Body of pancreas (tissue), 4 donors: ENCODE measurements around the gene NPY. TPM values are rescaled to one million over a fixed set of nuclear protein-coding genes. Genes with fewer than 3 reads are reported as not detected.

Source experiments
- ATAC-seq: fragments of 150-250 bp; one replicate; pipeline ENCODE4 v1.9.1; 2016
- DNase-seq, 4 donors: peaks; one replicate each; pipeline ENCODE4 v3.0.0-alpha.2; 2019
- H3K27ac ChIP-seq, 4 donors: fragments of 200-600 bp; sonication (generic); 1 replicate in 3 of 4; 2 replicates in 1 of 4; pipeline versions ENCODE4 v1.5.1 to v1.6.1; 2016 to 2019; ENCODE audit warnings: mild to moderate bottlenecking in 1 of 4, mixed read lengths in 1 of 4, moderate library complexity in 1 of 4
- H3K27me3 ChIP-seq, 2 donors: fragments of 200-600 bp; sonication (generic); one replicate each; pipeline ENCODE4 v1.6.0; 2016; ENCODE audit warnings: mild to moderate bottlenecking in 1 of 2
- H3K36me3 ChIP-seq, 2 donors: fragments of 200-600 bp; sonication (generic); replicated peaks in 1 of 2; 2 replicates each; pipeline ENCODE4 v1.5.1; 2016; ENCODE audit warnings: low read depth in 2 of 2; ENCODE audit not compliant: insufficient read depth in 1 of 2
- H3K4me1 ChIP-seq: fragments of 200-600 bp; sonication (generic); one replicate; pipeline ENCODE4 v1.6.0; 2016
- H3K4me3 ChIP-seq, 2 donors: fragments of 200-600 bp; sonication (generic); 1 replicate in 1 of 2; 2 replicates in 1 of 2; pipeline ENCODE4 v1.5.1; 2016 to 2019
- H3K9me3 ChIP-seq, 3 donors: fragments of 200-600 bp; sonication (generic); 1 replicate in 2 of 3; 2 replicates in 1 of 3; pipeline ENCODE4 v1.5.1; 2016
- POLR2A ChIP-seq, 3 donors: fragments of 450-650 bp; IDR thresholded peaks; one replicate each; pipeline ENCODE4 v1.6.1; 2016; ENCODE audit warnings: antibody characterized with exemption in 3 of 3, mild to moderate bottlenecking in 2 of 3
- WGBS, 2 donors: methylation state at CpG; one replicate each; pipeline ENCODE4 v1.1.5; 2017; 5-methylcytosine and 5-hydroxymethylcytosine counted together
- intact Hi-C: fragments of 100-400 bp; cut with DNase I; formaldehyde crosslinking; loops from one replicate; pipeline ENCODE4 v1.15.1; 2023
- total RNA-seq, 2 donors: library from RNA; depleted of rRNA; stranded (reverse); fragments of >200 nt; gene quantifications; one replicate each; pipeline ENCODE4 v1.1.0, GENCODE V29; 2016
- TF ChIP-seq, protein P1 (sequence below), 7 experiments: fragments of 450-650 bp in 4 of 7; fragments of 200-600 bp in 3 of 7; sonication (generic) in 3 of 7; IDR thresholded peaks; one replicate each; pipeline ENCODE4 v1.5.1; 2016 to 2019; ENCODE audit warnings: antibody characterized with exemption in 7 of 7

NPY gene
- total RNA-seq, 2 donors from 2014 or later = 6.3 to 8.6 TPM

DNA sequence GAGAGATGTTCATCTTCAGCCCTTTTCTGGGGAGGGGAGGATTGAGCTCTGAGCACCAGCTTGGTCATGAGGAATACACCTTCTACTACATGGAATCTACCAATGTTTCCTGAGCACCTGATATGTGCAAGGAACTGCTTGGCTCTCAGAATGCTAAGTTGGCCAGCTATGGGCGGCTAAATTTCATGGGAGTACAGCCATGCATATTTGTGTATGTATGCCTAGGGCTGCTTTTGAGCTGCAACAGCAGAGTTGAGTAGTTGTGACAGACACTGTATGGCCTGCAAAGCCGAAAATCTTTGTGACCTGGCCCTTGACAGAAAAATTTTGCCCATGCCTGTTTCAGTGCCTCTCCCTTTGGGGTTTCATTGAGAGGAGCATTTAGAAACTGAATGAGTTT lies 44.9 kb downstream of the NPY start:
- Histone ChIP-seq H3K4me1 (no peaks in the 10 kb centered on the region), H3K27ac (no peak overlapping the region), H3K36me3 (no peaks in the 10 kb centered on the region), H3K4me3 (no peak overlapping the region), H3K27me3 (no peaks in the 10 kb centered on the region), H3K9me3 (peaks cover 0 to 6% (median 0%) of the 10 kb centered on the region in 3 donors)
- DNase-seq (no peak), ATAC-seq (no peak)
- TF ChIP-seq POLR2A (IDR thresholded peaks at IDR 0.05) = no peak
- TF ChIP-seq, protein P1, sequence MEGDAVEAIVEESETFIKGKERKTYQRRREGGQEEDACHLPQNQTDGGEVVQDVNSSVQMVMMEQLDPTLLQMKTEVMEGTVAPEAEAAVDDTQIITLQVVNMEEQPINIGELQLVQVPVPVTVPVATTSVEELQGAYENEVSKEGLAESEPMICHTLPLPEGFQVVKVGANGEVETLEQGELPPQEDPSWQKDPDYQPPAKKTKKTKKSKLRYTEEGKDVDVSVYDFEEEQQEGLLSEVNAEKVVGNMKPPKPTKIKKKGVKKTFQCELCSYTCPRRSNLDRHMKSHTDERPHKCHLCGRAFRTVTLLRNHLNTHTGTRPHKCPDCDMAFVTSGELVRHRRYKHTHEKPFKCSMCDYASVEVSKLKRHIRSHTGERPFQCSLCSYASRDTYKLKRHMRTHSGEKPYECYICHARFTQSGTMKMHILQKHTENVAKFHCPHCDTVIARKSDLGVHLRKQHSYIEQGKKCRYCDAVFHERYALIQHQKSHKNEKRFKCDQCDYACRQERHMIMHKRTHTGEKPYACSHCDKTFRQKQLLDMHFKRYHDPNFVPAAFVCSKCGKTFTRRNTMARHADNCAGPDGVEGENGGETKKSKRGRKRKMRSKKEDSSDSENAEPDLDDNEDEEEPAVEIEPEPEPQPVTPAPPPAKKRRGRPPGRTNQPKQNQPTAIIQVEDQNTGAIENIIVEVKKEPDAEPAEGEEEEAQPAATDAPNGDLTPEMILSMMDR (IDR thresholded peaks at IDR 0.05) = no peak
- WGBS, 2 donors = 67 to 77% methylated on average over 2 of the region's 2 CpGs
- intact Hi-C loops = no loop called here

DNA sequence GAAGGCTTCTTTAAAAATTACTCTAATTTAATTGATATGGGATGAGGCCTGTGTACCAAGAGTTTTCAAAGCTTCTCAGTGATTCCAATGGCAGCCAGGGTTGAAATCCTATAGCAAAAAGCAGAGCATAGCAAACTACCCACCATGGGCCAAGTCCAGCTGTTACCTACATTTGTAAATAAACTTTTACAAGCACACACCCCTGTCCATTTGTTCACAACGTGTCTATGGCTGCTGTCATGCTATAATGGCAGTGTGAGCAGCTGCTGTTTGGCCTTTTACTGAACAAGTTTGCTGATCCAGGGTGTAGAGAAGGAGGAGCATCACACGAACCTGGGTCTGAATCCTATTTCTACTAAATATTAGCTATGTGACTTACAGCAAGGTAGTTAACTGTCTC lies 50.0 kb downstream of the NPY start:
- 39 to 43% methylated on average over 2 of the region's 2 CpGs for WGBS, 2 donors
- Histone ChIP-seq H3K36me3 (no peaks in the 10 kb centered on the region), H3K4me1 (no peaks in the 10 kb centered on the region), H3K27me3 (no peaks in the 10 kb centered on the region), H3K9me3 (peaks cover 0 to 6% (median 0%) of the 10 kb centered on the region in 3 donors), H3K27ac (no peak overlapping the region), H3K4me3 (no peak overlapping the region)
- TF ChIP-seq POLR2A (IDR thresholded peaks at IDR 0.05) = no peak
- TF ChIP-seq, protein P1 (IDR thresholded peaks at IDR 0.05) = no peak
- DNase-seq = no peak
- ATAC-seq = no peak
- intact Hi-C loops = no loop called here

DNA sequence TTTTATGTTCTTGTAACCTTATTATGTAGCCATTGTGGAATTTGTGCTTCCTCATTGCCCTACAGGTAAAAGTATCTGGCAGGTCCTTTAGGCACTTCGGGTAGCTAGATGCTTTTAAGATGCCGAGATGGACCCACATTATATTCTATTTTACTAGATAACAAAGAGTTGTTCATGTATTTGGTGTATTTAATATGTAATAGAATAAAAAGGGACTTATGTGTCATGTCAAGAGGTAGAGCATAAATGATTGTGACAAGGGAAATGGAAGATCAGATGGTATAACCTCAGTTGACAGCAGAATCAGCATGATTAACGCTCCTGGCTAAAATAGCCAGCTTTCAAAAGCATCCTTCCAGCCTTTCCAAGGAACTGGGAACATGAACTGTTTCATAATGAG lies 50.6 kb downstream of the NPY start:
- peaks cover 0 to 6% (median 0%) of the 10 kb centered on the region in 3 donors for H3K9me3 ChIP-seq
- TF ChIP-seq, protein P1 (IDR thresholded peaks at IDR 0.05) = no peak
- no peak for TF ChIP-seq POLR2A (IDR thresholded peaks at IDR 0.05)
- ATAC-seq (no peak), DNase-seq (no peak)
- no peak overlapping the region for H3K27ac ChIP-seq
- WGBS, 2 donors = 73 to 75% methylated on average over 3 of the region's 3 CpGs
- H3K27me3 ChIP-seq = no peaks in the 10 kb centered on the region
- intact Hi-C loops = no loop called here
- no peaks in the 10 kb centered on the region for H3K4me1 ChIP-seq
- H3K36me3 ChIP-seq = no peaks in the 10 kb centered on the region
- H3K4me3 ChIP-seq = no peak overlapping the region

DNA sequence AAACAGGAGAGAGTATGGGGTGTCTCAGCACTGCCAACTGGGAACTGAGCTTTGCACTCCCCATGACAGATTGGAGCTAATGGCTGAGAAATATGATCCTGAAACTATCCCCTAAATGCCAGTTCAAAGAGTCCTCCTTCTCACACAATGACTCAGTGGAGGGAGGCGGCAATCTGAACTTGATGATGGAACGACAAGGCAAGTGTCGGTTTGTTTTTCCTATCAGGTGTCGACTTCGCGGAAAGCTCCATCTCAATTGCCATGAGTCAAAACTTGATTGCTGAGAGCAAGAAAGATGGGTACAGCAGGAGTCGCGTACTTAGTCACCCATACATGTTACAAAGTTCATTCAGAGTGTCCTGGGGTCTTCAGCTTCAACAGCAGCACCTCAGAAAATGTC lies 52.5 kb downstream of the NPY start:
- no peak for ATAC-seq
- Histone ChIP-seq H3K4me1 (no peaks in the 10 kb centered on the region), H3K9me3 (peaks cover 0 to 6% (median 0%) of the 10 kb centered on the region in 3 donors), H3K4me3 (no peak overlapping the region), H3K27ac (no peak overlapping the region), H3K27me3 (no peaks in the 10 kb centered on the region), H3K36me3 (no peaks in the 10 kb centered on the region)
- TF ChIP-seq POLR2A (IDR thresholded peaks at IDR 0.05) = no peak
- TF ChIP-seq, protein P1 (IDR thresholded peaks at IDR 0.05) = no peak
- 24 to 25% methylated on average over 8 of the region's 8 CpGs for WGBS, 2 donors
- intact Hi-C loops = no loop called here
- DNase-seq = no peak

DNA sequence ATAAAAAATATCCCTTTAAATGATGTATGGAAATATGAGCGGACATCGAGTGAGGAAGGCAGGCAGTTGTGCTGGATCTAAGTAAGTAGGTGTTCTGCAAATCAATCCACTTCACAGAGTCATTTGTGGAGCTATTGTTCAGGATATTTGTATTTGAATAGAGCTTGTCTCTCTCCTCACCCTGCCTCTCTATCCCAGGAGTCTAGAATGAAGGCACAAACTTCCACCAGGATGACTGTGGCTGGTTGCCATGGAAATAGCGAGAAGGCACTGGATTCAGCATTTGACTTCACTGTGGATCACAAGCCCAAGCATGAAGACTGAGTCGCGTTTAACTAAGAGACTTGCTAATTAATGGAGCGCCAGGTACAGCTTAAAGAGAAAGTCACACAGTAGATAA lies 53.2 kb downstream of the NPY start:
- ATAC-seq (no peak), DNase-seq (no peak)
- H3K36me3 ChIP-seq = no peaks in the 10 kb centered on the region
- peaks cover 0 to 6% (median 0%) of the 10 kb centered on the region in 3 donors for H3K9me3 ChIP-seq
- 20 to 34% methylated on average over 6 of the region's 6 CpGs for WGBS, 2 donors
- no peaks in the 10 kb centered on the region for H3K27me3 ChIP-seq
- H3K4me3 ChIP-seq = no peak overlapping the region
- TF ChIP-seq, protein P1 (IDR thresholded peaks at IDR 0.05) = no peak
- TF ChIP-seq POLR2A (IDR thresholded peaks at IDR 0.05) = no peak
- intact Hi-C loops = no loop called here
- H3K4me1 ChIP-seq = no peaks in the 10 kb centered on the region
- H3K27ac ChIP-seq = no peak overlapping the region
